ENCODE results near the gene ZNF609. TPM values are rescaled to one million over a fixed set of nuclear protein-coding genes. Genes with fewer than 3 reads are reported as not detected.
"Not testable (repeated sequence)": the region's sequence is repeated elsewhere in the genome, so short reads cannot be mapped to it uniquely, and the experiment has no call there.

Gene ZNF609
- total RNA-seq, 1 experiment from 2014 or later, result 12.1 TPM

- DNase-seq (ENCODE audit: low read depth), result no peak
Measured at GRCh38 chr15:64583983-64584382, 123.6 kb downstream of the ZNF609 start.

DNA sequence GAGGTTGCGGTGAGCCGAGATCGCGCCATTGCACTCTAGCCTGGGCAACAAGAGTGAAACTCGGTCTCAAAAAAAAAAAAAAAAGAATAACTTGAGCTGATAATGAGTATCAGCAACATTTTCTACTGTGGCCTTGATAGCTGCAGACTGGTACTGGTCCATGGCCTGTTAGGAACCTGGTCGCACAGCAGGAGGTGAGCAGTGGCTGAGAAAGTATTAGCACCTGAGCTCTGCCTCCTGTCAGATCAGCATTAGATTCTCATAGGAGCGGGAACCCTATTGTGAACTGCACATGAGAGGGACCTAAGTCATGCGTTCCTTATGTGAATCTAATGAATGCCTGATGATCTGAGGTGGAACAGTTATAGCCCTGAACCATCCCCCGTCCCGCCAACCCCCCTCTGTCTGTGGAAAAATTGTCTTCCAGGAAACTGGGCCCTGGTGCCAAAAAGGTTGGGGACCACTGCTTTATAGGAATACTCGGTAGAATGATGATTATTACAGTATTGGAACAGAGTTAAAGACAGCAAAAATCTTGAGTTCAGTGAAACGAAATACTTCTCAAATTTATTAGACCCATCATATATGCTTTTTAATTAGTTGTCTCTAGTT, 126.0 kb downstream of the ZNF609 start:
- no peak for DNase-seq (ENCODE audit: low read depth)

DNA sequence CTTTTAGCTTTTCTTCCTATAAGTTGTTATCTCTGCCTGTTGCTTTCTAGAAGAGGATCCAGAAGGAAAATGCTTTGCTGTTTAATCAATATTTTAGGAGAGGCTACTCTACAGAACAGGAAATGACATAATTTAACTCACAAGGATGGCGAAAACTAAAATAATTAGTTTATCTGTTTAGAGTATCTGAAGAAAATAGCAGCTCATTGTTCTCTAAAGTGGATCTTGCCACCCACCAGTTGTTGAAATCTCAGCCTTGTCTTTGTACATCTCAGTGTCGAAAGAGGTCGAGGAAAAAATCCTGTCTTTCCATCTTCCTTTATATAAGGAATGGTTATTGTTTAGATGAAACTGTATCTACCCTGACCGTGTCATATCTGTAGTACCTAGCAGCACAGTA, 126.6 kb downstream of the ZNF609 start:
- DNase-seq (ENCODE audit: low read depth), result no peak

- DNase-seq (ENCODE audit: low read depth), result no peak
Measured at GRCh38 chr15:64589435-64590084, 129.2 kb downstream of the ZNF609 start.

DNA sequence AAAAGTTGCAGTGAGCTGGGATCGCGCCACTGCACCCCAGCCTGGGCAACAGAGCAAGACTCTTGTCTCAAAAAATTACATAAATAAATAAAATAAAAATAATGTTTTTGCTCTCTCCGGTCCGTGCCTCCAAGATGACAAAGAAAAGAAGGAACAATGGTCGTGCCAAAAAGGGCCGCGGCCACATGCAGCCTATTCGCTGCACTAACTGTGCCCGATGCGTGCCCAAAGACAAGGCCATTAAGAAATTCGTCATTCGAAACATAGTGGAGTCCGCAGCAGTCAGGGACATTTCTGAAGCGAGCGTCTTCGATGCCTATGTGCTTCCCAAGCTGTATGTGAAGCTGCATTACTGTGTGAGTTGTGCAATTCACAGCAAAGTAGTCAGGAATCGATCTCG, 132.5 kb downstream of the ZNF609 start:
- not testable (repeated sequence) for DNase-seq (ENCODE audit: low read depth)

DNA sequence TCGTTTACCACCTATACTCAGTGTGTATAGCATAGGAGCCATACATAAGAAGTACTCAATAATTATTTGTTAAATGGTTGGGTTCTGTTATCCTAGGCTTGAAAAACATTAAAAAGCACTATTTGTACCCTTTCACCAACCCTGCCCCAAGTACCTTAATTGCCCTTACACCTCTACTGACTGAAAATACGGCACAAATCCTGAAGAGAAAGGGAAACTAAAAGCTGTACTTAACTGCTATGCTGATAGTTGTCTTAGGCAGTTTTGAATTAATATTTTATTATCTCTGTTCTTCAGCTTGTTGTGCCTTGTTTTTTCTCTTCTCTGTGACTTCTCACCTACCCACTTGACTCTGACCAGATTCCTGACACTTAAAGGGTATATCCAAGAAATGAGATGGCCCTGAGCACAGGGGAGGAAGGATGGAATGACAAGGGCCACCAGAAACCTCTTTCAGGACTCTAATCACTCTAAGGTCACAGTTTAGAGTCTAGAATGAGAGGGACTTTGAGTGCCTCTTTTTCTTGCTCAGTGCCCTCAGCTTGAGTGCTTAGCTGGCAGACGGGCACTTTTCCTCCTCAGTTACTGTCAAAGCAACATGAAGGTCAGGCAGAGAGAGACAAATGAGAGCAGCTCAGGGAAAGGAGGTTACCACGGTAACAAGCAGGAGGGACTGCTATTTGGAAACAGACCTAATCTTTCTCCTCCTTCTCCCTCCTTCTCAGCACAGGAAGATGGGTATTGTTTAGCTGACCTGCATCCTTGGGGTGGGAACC, 136.5 kb downstream of the ZNF609 start:
- peak; percentile 56 for DNase-seq (ENCODE audit: low read depth)

DNA sequence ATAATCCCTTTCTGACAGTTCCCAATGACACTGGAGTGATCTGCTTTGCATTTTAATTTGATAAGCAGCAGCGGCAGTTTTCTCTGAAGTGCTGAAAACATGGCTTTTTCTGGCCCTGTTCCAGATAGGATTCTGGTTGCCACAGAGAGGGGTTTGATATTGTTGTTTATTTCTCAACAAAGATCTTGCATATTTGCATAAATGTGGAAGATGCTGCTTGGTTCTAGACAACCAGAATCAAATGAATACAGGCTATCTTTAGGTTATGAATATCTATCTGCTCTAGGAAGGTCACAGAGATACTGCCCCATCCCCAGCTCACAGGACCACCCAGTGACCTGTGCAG, 137.1 kb downstream of the ZNF609 start:
- DNase-seq (ENCODE audit: low read depth), result no peak

DNA sequence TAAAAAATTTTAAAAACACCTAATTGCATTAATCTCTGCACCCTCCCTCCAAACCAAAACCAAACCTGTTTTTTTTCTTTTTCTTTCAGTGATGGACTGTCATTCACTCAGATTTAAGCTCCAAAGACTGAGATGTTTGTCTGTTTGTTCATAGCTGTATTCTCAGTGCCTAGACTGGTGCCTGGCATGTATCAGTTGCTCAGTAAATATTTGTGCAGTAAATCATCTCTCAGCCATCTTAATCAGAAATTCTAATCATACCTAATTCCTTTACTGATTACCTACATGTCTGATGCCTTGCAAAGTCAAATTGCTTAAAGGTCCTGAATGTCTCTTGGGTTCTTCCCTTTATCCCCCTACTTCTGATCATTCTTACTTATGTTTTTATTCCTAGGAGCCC, 138.8 kb downstream of the ZNF609 start:
- DNase-seq (ENCODE audit: low read depth), result no peak

GRCh38 chr15:64599716-64600115, 139.3 kb downstream of the ZNF609 start:
- DNase-seq (ENCODE audit: low read depth), result peak; percentile 68

GRCh38 chr15:64600794-64601193, 140.4 kb downstream of the ZNF609 start:
- no peak for DNase-seq (ENCODE audit: low read depth)

GRCh38 chr15:64604319-64604718, 143.9 kb downstream of the ZNF609 start:
- no peak for DNase-seq (ENCODE audit: low read depth)

GRCh38 chr15:64607416-64607815, 147.0 kb downstream of the ZNF609 start:
- not testable (repeated sequence) for DNase-seq (ENCODE audit: low read depth)

- no peak for DNase-seq (ENCODE audit: low read depth)
Measured at GRCh38 chr15:64610257-64610919, 150.0 kb downstream of the ZNF609 start.

- no peak for DNase-seq (ENCODE audit: low read depth)
Measured at GRCh38 chr15:64611085-64611725, 150.8 kb downstream of the ZNF609 start.

DNA sequence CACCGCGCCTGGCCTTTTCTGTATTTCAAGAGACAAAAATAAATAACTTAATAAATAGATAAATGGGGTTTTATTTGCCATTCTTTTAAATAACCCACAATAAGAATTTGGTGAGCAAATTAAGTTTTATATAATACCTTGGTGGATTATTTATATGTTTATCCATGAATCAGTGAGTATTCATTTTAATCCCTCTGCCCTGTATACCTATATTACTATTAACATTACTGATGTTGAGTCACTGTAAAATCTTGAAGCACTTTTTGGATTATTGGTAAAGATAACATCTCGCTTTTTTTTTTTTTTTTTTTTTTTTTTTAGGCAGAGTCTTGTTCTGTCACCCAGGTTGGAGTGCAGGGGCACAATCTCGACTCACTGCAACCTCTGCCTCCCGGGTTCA, 154.1 kb downstream of the ZNF609 start:
- no peak for DNase-seq (ENCODE audit: low read depth)

DNA sequence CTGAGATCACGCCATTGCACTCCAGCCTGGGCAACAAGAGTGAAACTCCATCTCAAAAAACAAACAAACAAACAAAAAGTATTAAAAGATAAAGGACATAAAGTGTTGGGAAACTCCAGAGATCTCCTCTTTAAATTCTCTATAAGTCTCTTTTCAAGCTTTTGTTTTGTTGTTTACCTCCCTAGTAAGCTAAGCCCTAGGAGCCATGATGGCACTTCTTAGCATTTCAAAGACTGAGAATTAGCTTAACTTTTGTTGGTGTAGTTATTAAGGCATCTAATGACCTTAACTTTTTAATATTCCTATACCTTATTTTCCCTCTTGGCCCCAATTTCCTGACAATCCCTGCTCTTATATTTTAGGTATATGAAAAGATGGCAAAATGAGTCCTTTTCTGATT, 157.3 kb downstream of the ZNF609 start:
- no peak for DNase-seq (ENCODE audit: low read depth)

- no peak for DNase-seq (ENCODE audit: low read depth)
Measured at GRCh38 chr15:64618138-64618537, 157.8 kb downstream of the ZNF609 start.

DNA sequence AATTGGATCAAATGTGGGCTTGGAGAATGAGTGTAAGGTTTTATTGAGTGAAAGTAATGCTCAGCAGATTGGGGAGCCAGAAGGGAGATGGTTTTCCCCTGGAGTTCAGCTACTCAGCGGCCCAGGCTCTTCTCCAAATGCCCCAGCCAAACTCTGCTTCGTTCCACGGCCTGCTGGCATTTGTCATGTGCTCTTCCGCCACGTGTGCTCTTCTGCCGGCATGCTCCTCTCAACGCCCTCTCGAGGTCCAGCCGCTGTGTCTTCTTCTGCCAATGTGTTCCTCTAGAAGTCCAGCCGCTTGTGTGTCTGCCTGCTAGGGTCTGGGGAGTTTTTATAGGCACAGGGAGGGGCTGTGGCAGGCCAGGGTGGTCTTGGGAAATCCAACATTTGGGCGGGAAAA, 158.2 kb downstream of the ZNF609 start:
- no peak for DNase-seq (ENCODE audit: low read depth)

DNA sequence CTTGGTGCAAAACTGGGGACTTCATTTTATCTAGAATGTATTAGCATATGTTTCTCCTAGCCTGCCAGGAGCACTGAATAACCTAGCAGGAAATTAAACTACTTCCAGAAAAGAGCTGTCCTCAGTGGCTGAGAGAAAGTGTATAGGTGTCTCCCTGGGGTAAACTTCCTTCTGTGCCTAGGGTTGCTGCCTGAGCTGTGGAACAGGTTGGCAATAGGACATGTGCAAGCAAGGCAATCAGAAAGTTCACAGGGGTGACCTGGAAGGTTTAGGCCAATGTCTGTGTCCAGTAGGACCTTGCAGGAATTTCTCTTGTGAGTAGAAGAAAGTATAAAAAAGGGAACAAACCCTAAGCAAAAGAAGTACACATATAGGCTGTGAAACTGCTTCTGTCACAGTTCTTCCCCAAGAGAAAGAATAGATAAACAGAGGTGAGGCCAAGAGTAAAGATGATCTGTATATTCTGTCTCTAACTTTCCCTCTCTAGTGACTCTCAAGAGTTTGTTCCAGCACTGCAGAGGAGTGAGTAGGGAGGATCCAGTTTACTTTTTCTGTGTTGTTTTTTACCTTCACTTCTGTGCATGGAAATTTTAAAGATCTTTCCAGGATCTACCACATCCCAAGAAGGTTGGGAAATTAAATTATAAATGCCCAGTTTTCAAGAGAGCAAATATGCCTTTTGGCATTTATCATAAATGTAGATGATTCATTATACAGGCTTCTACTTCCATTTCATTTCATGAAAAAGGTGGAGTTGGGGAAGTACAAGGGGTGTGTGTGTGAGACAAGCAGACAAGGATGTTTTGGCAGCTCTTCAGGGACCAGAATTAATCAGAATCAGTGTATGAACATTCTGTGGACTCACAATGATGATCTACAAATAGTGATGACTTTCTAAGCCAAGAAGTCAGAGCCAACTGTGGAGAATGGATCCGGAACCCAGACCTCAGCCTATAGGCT, 159.8 kb downstream of the ZNF609 start:
- DNase-seq (ENCODE audit: low read depth), result peak; percentile 29

DNA sequence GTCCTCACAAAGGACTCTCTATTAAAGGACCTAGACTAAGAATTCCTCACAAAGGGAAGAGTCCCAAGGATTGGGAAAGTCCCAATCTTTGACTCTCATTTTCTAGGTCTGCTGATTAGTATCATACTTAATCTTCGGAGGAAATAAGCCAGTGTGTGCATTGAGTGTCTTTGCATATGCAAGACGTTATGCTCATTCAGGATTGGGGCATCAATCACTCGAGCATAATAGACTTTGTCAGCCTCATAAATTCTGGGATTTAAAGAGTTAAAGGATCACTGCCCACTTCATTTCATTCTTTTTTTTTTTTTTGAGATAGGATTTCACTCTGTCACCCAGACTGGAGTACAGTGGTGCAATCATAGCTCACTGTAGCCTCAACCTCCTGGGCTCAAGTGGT, 160.7 kb downstream of the ZNF609 start:
- DNase-seq (ENCODE audit: low read depth), result no peak

Data from RPMI7951 (cell line).